Daoy (cell line): ENCODE measurements around the gene NMUR1. TPM values are rescaled to one million over a fixed set of nuclear protein-coding genes. Genes with fewer than 3 reads are reported as not detected.

Experiments used
- DNase-seq: peaks from one replicate; pipeline ENCODE4 v3.0.0-alpha.2; 2015; ENCODE audit warnings: low read depth
- total RNA-seq: library from RNA; depleted of rRNA; stranded (reverse); fragments of >200 nt; shearing (Covaris generic); gene quantifications from 2 replicates; pipeline ENCODE4 v1.2.3, GENCODE V29; 2014; rRNA removed

Gene NMUR1
- total RNA-seq, 1 experiment from 2014 or later: not detected

DNA sequence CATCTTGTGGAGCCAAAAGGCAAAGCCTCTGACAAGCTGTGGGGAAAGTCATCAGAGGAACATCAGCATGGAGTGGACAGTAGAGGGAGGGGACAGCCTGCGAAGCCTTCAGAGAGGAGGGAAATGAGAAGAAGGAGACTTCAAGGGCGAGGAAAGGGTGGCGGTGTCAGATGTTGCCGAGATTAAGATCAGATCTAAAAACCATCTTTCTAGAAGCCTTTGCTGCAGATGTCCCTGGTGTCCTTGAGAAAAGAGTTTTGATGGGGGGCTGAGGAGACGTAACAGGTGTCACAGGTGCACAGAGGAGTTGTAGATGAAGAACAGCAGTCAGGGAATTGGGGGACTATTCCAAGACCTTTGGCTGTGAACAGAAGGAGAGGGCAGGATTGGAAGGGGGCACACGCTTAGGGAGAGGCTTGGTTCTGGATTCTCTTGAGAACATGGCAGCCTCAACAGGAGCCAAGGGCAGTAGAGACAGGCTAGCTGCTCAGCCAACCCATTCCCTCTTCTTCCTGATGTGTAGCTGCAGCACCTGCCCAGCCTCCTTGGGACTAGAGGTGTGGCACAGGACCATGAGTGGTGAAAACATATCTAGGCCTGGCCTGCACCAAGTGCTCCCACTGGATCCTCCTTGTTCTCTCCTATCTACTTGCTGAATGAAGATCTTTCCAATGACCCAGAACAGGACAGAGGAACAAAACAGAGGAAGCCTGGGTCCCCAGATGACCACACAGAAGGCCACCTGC, 43.2 kb downstream of the NMUR1 start:
- no peak for DNase-seq

DNA sequence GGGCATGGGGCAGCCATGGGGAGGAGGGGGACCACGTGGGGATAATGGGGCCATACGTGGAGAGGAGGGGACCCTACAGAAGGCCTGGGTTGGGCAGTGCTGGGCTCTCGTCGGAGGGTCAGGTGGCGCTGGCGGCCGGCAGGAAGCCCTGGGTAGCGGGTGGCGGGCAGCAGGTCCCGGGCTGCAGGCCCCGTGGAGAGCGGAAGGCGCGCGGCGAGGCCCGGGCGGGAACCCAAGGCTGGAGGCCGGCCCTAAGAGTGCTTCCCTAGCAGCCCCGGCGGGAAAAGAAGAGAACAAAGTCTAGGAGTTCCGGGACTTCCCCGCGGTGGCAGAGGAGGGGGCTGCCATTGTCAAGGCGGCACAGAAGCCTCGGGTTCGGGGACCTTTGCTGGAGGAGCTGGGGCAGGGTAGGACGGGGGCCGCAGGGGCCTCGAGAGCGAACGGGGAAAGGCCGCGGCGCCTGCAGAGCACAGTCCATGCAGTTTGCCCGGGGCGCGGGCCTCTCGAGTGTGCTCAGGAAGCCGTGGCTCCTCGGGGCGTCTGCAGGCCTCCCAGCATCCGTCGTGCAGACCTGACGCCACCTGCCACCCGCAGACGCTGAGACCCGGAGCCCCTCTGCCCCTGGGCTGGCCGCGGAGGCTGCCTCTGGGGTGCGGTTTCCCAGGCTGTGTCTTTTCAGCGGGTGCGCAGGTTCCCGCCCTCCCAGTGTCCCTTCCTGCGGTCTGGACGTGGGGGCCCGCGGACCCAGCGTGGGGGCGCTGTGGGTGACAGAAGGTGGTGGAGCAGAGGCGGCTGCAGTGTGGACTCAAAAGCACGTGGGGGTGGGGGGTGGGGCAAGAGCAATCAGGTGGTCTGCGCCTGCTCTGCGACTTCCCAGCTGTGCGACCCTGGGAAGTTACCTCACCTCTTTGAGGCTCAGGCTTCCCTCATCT, 46.6 kb downstream of the NMUR1 start:
- DNase-seq: no peak

GRCh38 chr2:231482806-231483391, 47.3 kb downstream of the NMUR1 start:
- DNase-seq: peak; percentile 73

DNA sequence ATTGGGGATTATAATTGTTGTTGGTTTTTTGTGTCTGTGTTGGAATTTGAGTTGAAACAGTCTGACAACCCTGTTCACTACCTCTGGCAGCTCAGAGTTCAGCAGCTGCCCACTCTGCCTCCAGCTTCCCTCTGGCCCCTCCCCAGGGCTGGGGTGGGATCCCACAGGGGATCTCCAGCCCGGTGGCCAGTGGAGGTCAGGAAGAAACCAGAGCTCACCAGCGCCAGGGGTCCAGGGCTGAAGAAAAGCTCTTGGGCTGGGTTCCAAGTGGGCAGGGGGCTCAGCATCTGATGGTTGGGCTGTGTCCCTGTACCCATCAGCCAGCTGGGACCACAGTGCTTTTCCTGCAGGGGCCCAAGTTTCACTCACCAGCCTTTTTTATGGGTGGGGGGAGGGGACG, 49.5 kb downstream of the NMUR1 start:
- no peak for DNase-seq

DNA sequence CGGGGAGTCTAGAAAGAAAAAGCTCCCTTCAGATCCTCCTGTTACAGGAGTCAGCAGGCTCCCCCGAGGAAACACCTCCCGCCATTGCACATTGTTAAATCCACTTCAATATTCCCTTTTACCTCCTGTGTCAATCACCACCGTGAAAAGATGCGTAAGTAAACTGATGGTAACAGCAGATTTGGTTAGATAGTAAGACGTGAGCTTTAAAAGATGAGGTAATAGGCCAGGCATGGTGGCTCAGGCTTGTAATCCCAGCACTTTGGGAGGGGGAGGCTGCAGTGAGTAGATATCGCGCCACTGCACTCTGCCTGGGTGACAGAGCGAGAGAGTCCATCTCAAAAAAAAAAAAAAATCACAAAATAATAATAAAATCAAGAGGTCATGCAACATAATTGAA, 50.8 kb downstream of the NMUR1 start:
- no peak for DNase-seq

GRCh38 chr2:231476920-231477319, 53.3 kb downstream of the NMUR1 start:
- DNase-seq: no peak

GRCh38 chr2:231475965-231476364, 54.3 kb downstream of the NMUR1 start:
- DNase-seq: no peak

Other genes starting within 250 kb of the NMUR1 start
- 0.63 and 1.1 TPM in 2 replicates for gene B3GNT7, start 134.7 kb downstream of the NMUR1 start, total RNA-seq
- 238 and 499 TPM in 2 replicates for gene NCL, start 66.0 kb downstream of the NMUR1 start, total RNA-seq
- not detected in 2 replicates for gene TEX44, start 62.4 kb upstream of the NMUR1 start, total RNA-seq
- 969 and 1,053 TPM in 2 replicates for gene PTMA, start 178.1 kb upstream of the NMUR1 start, total RNA-seq